Astrocyte (in vitro differentiated cells and primary cell): Measurements from ENCODE around the gene PAX3.

Experiments used
- EZH2 ChIP-seq: IDR thresholded peaks from 2 replicates; pipeline ENCODE4 v1.6.1; 2012; ENCODE audit warnings: mild to moderate bottlenecking, low read length, inconsistent platforms; ENCODE audit not compliant: insufficient read depth
- TF ChIP-seq, protein P1 (sequence below): IDR thresholded peaks from 2 replicates; pipeline ENCODE4 v1.5.1; 2011; ENCODE audit warnings: low read depth, mild to moderate bottlenecking, inconsistent platforms, low read length, moderate library complexity; ENCODE audit not compliant: insufficient read depth

GRCh38 chr2:222194669-222195068 lies 104.1 kb downstream of the PAX3 start:
- TF ChIP-seq, protein P1, sequence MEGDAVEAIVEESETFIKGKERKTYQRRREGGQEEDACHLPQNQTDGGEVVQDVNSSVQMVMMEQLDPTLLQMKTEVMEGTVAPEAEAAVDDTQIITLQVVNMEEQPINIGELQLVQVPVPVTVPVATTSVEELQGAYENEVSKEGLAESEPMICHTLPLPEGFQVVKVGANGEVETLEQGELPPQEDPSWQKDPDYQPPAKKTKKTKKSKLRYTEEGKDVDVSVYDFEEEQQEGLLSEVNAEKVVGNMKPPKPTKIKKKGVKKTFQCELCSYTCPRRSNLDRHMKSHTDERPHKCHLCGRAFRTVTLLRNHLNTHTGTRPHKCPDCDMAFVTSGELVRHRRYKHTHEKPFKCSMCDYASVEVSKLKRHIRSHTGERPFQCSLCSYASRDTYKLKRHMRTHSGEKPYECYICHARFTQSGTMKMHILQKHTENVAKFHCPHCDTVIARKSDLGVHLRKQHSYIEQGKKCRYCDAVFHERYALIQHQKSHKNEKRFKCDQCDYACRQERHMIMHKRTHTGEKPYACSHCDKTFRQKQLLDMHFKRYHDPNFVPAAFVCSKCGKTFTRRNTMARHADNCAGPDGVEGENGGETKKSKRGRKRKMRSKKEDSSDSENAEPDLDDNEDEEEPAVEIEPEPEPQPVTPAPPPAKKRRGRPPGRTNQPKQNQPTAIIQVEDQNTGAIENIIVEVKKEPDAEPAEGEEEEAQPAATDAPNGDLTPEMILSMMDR: no peak
- no peak for TF ChIP-seq EZH2
